ENCODE measurements around the gene PDIA4. TPM values are rescaled to one million over a fixed set of nuclear protein-coding genes. Genes with fewer than 3 reads are reported as not detected.

Gene PDIA4
- total RNA-seq, 2 donors from 2014 or later = 32.3 to 48.9 TPM

DNA sequence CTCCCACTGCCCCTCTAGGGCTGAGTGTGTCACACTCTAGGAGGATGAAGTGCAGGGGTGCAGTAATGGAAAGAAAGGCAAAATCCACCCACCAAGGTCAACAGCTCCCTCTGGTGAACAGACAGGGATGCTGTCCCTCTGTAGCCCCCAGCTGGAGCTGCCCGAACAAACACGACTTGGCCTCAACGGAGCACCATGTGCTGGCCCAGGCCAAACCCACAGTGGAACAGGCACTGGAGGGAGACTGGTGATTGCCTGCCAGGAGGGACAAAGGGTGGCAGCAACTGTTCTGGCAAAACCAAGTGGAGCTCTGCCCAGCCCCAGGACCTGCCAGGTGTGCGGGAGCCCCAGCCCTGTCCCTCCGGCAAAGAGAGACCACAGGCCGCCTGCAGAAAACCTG lies 20.7 kb downstream of the PDIA4 start:
- Histone ChIP-seq H3K4me3 (no peak overlapping the region), H3K9me3 (no peaks in the 10 kb centered on the region), H3K36me3 (peaks cover 82% of the 10 kb centered on the region), H3K27ac (no peak overlapping the region), H3K4me1 (no peaks in the 10 kb centered on the region), H3K27me3 (no peaks in the 10 kb centered on the region)
- no peak for DNase-seq (ENCODE audit: low spot score)
- TF ChIP-seq, protein P1, sequence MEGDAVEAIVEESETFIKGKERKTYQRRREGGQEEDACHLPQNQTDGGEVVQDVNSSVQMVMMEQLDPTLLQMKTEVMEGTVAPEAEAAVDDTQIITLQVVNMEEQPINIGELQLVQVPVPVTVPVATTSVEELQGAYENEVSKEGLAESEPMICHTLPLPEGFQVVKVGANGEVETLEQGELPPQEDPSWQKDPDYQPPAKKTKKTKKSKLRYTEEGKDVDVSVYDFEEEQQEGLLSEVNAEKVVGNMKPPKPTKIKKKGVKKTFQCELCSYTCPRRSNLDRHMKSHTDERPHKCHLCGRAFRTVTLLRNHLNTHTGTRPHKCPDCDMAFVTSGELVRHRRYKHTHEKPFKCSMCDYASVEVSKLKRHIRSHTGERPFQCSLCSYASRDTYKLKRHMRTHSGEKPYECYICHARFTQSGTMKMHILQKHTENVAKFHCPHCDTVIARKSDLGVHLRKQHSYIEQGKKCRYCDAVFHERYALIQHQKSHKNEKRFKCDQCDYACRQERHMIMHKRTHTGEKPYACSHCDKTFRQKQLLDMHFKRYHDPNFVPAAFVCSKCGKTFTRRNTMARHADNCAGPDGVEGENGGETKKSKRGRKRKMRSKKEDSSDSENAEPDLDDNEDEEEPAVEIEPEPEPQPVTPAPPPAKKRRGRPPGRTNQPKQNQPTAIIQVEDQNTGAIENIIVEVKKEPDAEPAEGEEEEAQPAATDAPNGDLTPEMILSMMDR (IDR thresholded peaks at IDR 0.05) = no peak

DNA sequence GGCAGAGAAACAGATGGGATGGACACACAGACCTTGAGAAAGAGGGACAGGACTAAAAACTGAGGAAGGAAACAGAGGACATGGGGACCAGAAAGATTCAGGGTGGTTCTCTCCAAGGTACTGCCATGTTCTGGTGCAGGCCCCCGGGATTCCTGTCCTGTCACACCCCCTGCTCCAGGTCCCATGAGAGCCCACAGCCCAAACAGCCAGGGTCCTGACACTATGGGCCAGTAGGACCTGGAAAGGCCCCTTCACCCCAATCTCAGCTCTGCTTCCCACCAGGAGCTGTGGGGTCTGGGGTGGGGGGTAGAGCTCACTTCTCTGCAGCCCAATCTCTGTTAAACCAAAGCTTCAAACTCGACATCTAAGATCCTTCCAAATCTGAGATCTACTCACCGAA lies 21.2 kb downstream of the PDIA4 start:
- Histone ChIP-seq H3K36me3 (peaks cover 79% of the 10 kb centered on the region), H3K27me3 (no peaks in the 10 kb centered on the region), H3K27ac (no peak overlapping the region), H3K4me3 (no peak overlapping the region), H3K9me3 (no peaks in the 10 kb centered on the region), H3K4me1 (no peaks in the 10 kb centered on the region)
- TF ChIP-seq, protein P1 (IDR thresholded peaks at IDR 0.05) = no peak
- no peak for DNase-seq (ENCODE audit: low spot score)

DNA sequence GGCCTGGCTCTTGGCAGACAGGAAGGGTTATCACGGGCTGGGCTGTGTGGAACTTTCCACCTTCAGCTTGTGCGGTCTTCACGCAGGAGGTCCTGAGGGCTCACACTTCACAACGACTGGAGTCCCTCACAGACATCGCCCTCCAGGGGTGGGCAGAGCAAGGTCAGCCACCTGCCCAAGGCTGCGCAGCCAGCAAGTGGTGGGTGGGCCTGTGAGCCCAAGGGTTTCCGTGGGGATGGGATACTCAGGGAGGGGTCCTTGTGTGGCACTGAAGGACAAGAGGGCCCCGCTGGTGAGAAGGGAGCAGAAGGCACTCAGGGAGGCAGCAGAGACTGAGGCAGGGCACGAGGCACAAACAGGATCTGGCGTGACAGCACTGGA lies 22.0 kb downstream of the PDIA4 start:
- Histone ChIP-seq H3K27me3 (no peaks in the 10 kb centered on the region), H3K36me3 (peaks cover 71% of the 10 kb centered on the region), H3K27ac (no peak overlapping the region), H3K4me3 (no peak overlapping the region), H3K9me3 (no peaks in the 10 kb centered on the region), H3K4me1 (no peaks in the 10 kb centered on the region)
- TF ChIP-seq, protein P1 (IDR thresholded peaks at IDR 0.05) = no peak
- no peak for DNase-seq (ENCODE audit: low spot score)

DNA sequence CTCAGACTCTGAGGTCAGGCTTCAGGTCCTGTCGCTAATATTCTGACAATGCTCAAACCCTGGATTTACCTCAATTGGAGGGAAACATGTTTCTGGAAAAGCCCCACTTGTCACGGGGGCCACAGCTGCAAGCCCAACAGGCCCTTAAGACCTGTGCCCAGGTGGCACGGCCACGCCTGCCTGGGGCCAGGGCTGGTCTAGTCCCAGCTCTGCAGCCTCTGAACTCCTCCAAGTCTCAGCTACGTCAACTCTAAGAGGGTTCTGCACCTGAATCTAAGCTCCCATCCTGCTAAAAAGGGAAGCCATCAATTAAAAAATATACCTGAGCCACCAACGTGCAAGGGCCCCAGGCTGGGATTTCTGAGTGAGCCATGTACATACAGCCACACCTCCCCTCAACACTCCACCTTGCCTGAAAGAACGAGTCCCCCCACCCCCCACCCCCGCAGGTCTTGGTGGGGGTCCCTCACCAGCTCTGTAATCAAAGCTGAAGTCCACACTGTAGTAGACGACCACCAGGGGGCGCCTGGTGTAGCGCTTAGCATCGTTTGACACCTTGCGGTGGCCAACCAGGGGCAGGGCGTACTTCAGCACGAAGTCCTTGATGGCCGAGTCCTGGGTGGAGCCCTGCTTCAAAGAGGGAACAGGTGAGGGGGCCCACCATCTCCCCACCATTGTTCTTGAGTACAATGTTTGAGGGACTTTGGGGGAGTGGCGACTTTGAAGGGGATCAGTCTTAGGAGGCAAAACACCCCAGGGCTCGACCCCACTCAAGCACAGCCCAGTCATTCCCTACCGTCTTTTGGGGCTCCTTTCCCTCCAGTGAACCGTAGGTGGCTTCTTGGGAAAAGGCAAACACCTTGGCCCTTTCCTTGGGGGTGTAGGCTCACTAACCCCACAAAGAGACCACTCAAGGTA lies 22.6 kb downstream of the PDIA4 start:
- peaks cover 65% of the 10 kb centered on the region for H3K36me3 ChIP-seq
- no peaks in the 10 kb centered on the region for H3K9me3 ChIP-seq
- TF ChIP-seq, protein P1 (IDR thresholded peaks at IDR 0.05) = peak; percentile 82 to 92
- H3K27ac ChIP-seq = no peak overlapping the region
- no peaks in the 10 kb centered on the region for H3K4me1 ChIP-seq
- peak; percentile 81 for DNase-seq (ENCODE audit: low spot score)
- no peaks in the 10 kb centered on the region for H3K27me3 ChIP-seq
- H3K4me3 ChIP-seq = no peak overlapping the region

DNA sequence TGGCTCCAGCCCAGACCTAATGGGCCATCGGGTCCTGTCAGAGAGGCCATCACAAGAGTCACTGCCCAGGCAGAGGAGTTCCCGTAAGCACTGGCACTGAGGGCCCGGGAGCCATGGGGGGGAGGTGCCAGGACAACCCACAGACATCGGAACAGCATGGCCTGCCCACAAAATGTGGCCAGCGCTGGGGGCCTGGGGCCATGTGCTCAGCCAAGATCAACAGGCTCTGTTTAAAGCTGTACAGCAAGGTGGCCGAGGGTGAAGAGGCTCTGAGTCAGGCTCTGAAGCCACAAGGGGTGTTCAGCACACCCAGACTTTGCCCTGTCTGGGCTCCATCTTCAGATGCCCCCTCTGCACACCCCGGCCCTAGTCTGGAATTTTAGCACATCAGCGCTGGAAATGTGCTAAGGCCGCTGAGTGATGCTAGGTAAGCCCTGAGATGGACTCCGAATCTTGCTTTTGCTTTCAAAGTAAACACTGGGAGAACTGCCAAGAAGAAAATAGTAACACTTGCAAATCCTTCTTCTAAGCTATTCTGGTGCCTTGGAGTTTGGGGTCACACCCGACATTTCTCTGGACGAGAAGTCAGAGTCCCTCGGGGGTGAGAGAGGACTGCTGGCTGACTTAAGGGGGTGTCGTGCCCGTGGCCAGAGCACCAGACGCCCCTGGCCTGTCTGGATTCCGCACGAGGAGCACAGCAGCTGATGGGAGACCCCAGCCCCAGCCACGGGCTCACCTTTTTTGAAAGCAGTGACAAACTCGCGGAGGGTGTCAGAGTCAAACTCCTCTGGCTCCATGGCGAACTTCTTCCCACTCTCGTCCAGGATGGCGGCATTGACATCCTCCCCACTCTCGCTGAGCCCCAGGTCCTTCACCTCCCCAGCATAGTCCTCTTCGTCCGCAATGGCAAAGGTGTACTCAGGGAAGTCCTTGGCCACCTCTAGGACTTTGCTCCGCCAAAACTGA lies 23.6 kb downstream of the PDIA4 start:
- no peaks in the 10 kb centered on the region for H3K9me3 ChIP-seq
- H3K27me3 ChIP-seq = no peaks in the 10 kb centered on the region
- H3K4me1 ChIP-seq = no peaks in the 10 kb centered on the region
- no peak overlapping the region for H3K4me3 ChIP-seq
- TF ChIP-seq, protein P1 (IDR thresholded peaks at IDR 0.05) = no peak
- no peak for DNase-seq (ENCODE audit: low spot score)
- no peak overlapping the region for H3K27ac ChIP-seq
- peaks cover 55% of the 10 kb centered on the region for H3K36me3 ChIP-seq
